COLO668 (cell line): Measurements from ENCODE around the gene DDX60.
"Not testable (repeated sequence)": the region's sequence is repeated elsewhere in the genome, so short reads cannot be mapped to it uniquely, and the experiment has no call there.

ENCODE experiments used
- DNase-seq: peaks from one replicate; lab custom pipeline; 2025; ENCODE audit not compliant: unreplicated experiment; lab: John Stamatoyannopoulos, UW

DDX60 gene

DNA sequence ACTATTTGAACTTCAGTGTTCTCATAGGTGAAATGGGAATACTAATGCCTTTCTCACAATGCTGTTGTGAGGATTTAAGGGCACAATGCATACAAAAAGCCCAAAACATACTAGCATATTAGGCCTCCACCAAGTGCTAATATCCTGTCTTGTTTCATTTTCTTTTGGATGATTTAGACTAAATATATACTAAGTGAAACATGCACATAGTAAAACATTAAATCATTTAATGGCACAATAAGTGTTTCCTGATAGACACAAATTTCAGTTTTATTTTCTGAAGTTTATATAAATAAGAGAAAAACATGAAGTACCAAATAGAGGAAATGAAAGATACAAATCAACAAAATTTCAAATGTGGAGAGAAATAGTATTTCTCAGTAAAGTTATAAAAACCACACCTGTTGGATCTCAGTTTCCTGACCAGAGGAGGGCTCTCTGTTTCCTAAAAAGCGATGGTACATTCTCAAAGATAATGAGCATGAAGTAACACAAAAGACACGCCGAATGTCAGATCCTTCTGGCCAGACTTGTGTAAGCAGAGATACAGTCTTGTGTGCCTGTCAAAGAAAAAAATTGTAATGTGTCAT is 25.1 kb downstream of the DDX60 start:
- no peak for DNase-seq

- DNase-seq: no peak
These were observed 27.3 kb downstream of the DDX60 start for GRCh38 chr4:168291242-168291641.

DNA sequence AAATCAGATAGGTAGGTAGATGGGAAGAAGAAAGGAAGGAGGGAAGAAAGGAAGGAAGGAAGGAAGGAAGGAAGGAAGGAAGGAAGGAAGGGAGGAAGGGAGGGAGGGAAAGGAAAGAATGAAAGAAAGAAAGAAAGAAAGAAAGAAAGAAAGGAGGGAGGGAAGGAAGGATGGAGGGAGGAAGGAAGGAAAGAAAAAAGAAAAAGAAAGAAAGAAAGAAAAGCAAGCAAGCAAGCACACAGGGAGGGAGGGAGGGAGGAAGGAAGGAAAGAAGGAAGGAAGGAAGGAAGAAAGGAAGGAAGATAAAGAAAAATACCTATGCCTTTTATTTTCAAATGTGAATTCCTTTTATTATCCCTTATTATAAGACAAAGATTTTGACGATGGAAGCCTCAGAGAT is 32.7 kb downstream of the DDX60 start:
- DNase-seq: not testable (repeated sequence)

DNA sequence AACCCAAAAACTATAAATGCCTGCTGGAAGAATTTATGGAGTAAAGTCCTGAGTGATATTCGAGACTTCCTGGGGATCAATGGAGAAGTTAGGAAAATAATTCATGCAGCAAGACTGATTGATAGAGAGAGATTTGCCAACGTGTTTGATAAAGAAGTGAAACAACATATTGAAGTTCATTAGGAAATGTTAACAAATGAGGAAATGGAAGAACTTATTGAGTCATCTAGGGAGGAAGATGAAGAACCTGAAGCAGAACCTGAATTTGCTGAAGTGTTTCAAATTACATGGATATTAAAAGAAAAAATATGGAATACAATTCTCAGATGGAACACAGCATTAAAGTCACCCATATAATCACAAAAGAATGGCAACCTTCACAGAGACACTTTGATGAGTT is 39.0 kb downstream of the DDX60 start:
- DNase-seq: no peak

- no peak for DNase-seq
These were observed 42.7 kb downstream of the DDX60 start for GRCh38 chr4:168275836-168276235.

DNA sequence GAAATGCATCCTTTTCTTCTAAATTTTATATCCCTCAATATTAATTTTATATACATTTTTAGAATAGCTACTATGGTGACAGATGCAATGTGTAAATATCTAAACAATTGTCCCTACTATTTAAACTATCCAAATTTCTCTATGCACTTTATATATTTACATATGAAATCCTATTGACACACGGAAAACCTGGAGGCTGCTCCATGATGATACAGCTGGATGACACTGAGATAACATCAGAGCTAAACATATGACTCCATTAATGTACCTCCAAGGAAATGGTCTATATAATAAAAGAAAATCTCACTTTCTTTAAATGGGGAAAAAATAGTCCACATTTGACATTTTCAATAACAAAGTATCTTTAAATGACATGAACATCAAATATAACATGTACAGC is 43.7 kb downstream of the DDX60 start:
- no peak for DNase-seq

DNA sequence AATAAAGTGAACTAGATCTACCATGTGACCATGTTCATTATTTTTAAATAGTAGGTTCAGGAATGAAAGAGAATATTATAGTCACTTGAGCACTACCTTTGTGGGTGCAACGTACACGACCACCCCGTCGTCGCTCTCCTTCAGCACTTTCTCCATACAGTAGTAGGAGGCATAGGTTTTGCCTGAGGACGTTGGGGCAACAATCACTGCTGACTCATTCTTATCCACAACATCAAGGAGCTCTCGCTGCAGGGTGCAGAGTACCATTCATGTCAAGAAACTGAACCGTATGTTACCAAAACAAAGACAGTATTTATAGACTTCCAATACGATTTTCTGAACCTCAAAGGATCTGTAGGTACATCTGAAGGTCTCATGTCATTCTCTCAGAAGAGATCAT is 44.7 kb downstream of the DDX60 start:
- no peak for DNase-seq

- DNase-seq: no peak
These were observed 46.1 kb downstream of the DDX60 start for GRCh38 chr4:168272488-168272887.

GRCh38 chr4:168269896-168270295 is 48.7 kb downstream of the DDX60 start:
- DNase-seq: peak; percentile 14

GRCh38 chr4:168265327-168265726 is 53.2 kb downstream of the DDX60 start:
- no peak for DNase-seq

GRCh38 chr4:168264903-168265302 is 53.6 kb downstream of the DDX60 start:
- peak; percentile 24 for DNase-seq

GRCh38 chr4:168263039-168263438 is 55.5 kb downstream of the DDX60 start:
- DNase-seq: no peak

DNA sequence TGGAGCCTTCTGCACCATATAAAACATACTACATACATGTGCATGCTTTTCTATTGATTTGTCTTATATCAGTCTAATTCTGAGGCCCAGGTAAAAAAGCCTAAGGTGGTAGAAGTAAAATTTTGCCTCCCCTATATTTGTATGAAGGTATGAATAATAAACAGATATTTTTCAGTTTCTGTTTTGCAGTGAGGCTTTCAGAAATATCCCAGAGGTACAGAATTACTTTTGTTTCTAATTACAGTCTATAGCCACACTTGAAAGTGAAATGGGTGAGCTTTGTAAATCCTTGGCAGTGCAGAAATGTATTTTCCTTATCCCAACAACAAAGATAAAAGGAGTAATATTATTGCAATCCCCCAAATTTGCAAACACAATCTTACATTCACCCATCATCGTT is 59.5 kb downstream of the DDX60 start:
- no peak for DNase-seq

- DNase-seq: no peak
These were observed 60.8 kb downstream of the DDX60 start for GRCh38 chr4:168257768-168258167.

DNA sequence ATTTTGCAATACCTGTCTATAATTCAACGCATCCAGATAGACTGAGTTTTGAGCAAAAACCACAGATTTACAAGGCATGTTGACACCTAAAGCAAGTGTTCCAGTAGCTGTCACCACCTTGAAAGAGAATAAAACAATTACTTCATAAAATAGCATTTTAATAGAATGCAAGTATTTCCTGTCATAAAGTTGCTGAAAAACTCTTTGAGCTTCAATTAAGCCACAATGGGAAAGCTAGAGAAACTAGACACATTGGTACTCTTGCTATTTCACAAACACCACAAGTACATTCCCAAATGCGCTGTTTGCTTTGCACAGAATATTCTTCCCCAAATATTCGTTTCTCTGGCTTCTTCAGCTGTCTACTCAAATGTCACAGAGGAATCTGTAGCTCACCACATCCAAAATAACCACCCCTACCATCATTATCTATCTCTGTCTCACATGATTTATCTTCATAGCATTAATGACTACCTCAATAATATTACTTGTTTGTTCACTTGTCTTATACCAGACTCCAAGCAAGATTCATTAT is 70.3 kb downstream of the DDX60 start:
- no peak for DNase-seq

GRCh38 chr4:168247603-168248002 is 70.9 kb downstream of the DDX60 start:
- no peak for DNase-seq

DNA sequence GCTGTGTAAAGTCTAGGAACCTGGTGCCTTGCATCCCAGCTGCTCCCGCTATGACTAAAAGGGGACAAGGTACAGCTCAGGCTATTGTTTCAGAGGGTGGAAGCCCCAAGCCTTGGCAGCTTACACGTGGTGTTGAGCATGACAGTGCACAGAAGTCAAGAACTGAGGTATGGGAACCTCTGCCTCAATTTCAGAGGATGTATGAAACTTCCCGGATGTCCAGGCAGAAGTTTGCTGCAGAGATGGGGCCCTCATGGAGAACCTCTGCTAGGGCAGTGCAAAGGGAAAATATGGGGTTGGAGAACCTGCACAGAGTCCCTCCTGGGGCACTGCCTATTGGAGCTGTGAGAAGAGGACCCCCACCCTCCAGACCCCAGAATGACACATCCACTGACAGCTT is 76.6 kb downstream of the DDX60 start:
- DNase-seq: no peak

DNA sequence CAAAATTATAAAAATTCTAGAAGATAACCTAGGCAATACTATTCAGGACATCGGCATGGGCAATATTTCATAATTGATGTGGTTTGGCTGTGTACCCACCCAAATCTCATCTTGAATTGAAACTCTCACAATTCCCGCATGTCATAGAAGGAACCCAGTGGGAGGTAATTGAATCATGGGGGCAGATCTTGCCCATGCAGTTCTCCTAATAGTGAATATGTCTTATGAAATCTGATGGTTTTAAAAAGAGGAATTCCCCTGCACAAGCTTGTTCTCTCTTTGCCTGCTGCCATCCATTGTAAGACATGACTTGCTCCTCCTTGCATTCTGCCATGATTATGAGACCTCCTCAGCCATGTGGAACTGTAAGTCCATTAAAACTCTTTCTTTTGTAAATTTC is 77.7 kb downstream of the DDX60 start:
- DNase-seq: no peak

DNA sequence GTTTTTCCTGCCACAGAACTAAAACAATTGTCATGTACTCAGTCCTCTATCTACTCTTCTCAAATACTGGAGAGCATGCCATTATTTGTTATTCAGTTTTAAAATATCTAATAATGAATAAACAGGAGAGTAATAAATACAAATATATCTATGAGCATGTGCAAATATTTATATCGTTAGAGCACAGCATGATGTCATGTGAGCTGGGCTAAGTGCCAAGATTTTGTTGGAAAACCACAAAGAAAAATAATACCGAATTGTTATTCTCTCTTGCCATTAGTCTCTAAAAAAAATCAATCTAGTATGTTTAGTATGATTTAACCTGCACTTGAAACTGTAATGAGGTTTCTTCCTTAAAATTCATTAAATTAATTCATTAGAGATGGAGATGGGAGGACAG is 97.3 kb downstream of the DDX60 start:
- peak; percentile 74 for DNase-seq

- DNase-seq: no peak
These were observed 97.7 kb downstream of the DDX60 start for GRCh38 chr4:168220893-168221292.

- no peak for DNase-seq
These were observed 99.9 kb downstream of the DDX60 start for GRCh38 chr4:168218645-168219044.

DNA sequence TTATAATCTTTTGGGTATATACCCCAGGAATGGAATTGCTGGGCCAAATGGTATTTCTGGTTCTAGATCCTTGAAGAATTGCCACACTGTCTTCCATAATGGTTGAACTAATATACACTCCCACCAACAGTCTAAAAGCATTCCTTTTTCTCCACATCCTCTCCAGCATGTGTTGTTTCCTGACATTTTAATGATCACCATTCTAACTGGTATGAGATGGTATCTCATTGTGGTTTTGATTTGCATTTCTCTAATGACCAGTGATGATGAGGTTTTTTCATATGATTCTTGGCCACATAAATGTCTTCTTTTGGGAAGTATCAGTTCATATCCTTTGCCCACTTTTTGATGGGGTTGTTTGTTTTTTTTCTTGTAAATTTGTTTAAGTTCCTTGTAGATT is 105.0 kb downstream of the DDX60 start:
- DNase-seq: not testable (repeated sequence)

DNA sequence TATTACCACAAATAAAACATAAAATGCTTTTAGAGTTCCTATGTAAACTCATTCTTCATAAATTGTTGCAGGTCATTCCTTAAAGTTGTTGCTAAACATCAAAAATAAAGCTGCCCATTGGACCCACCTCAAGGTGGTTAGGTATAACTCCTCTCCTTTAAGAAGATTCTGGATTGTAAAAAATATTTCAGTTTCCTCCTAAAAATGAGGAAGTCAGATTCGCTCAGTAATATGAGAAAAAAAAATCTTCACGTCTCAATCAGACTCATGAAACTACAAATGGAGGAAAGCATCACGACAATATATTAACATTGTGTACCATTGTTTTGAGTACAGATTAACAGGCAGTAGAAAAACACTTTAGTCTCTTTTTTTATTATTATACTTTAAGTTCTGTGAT is 105.9 kb downstream of the DDX60 start:
- no peak for DNase-seq
